OCI-LY1 (cell line): ENCODE results near the gene RPL41.
A peak's percentile ranks its signal among the peaks of the same experiment; 100 is the strongest.

Source experiments
- EZH2 ChIP-seq: fragments of 200-600 bp; sonication (generic), shearing (Covaris generic); IDR thresholded peaks from 2 replicates; pipeline ENCODE4 v1.8.0; 2017; ENCODE audit warnings: borderline replicate concordance, mixed run types, mild to moderate bottlenecking, antibody characterized with exemption, low read length, moderate library complexity, mixed read lengths
- TF ChIP-seq, protein P1 (sequence below): fragments of 200-600 bp; sonication (generic), shearing (Covaris generic); IDR thresholded peaks from 2 replicates; pipeline ENCODE4 v1.5.1; 2017; ENCODE audit warnings: mild to moderate bottlenecking, antibody characterized with exemption, low read length, moderate library complexity, mixed read lengths

DNA sequence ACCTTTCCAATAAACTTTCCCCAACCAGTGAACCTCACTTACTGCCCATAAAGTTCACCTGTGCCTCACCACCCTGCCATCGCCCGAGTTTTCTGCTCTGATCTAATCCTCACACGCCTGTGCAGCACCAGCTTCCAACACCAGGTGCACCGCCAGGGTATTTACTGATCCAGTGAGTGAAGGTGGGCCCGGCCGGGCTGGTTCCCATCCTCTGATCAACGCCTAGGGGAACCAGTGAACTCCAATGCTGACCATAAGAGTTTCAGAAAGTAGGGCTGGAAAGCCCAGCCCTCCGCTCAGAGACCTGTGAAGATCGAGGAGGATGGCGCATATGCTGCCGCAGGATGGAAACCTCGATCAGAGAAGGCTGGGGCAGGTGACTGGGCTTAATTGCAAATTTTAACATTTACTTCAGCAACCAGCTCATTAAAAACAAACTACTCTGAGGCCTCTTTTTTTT lies 35.3 kb downstream of the RPL41 start:
- TF ChIP-seq, protein P1, sequence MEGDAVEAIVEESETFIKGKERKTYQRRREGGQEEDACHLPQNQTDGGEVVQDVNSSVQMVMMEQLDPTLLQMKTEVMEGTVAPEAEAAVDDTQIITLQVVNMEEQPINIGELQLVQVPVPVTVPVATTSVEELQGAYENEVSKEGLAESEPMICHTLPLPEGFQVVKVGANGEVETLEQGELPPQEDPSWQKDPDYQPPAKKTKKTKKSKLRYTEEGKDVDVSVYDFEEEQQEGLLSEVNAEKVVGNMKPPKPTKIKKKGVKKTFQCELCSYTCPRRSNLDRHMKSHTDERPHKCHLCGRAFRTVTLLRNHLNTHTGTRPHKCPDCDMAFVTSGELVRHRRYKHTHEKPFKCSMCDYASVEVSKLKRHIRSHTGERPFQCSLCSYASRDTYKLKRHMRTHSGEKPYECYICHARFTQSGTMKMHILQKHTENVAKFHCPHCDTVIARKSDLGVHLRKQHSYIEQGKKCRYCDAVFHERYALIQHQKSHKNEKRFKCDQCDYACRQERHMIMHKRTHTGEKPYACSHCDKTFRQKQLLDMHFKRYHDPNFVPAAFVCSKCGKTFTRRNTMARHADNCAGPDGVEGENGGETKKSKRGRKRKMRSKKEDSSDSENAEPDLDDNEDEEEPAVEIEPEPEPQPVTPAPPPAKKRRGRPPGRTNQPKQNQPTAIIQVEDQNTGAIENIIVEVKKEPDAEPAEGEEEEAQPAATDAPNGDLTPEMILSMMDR = peak; percentile 62
- TF ChIP-seq EZH2 = no peak
